Measurements from ENCODE around the gene PPARGC1A. TPM values are rescaled to one million over a fixed set of nuclear protein-coding genes. Genes with fewer than 3 reads are reported as not detected.

The PPARGC1A gene
- not detected for total RNA-seq

DNA sequence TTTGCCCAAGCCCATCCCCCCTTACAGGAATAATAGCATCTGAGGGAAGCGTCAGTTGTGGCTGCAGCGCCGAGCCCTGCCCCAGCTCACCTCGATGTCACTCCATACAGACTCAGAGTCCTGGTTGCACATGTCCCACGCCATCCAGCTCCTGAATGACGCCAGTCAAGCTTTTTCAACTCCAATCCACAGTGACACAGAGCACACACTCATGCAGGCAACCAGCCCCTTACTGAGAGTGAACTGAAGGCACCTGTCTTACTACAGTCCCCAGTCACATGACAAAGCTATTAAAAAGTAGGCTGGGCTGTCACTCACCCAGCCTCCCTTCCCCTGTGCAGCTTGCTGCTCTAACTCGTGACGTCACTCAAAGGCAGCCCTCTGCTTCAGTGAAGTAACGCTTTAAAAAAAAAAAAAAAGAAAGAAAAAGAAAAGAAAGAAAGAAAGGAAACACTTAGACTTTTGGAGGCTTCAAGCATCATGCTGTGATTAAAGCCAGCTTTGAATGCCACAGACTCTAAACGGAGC, at the start of gene PPARGC1A:
Gene PPARGC1A, minus strand, starts transcription at position 234 of the 528 bp plus-strand sequence. Its CDS starts 90 bp downstream, at position 144.

